Gastrocnemius medialis (tissue), 4 donors: ENCODE measurements around the gene CITED4. TPM values are rescaled to one million over a fixed set of nuclear protein-coding genes. Genes with fewer than 3 reads are reported as not detected.
A peak's percentile ranks its signal among the peaks of the same experiment; 100 is the strongest.

ENCODE experiments used
- ATAC-seq, 2 donors: fragments of 150-250 bp; one replicate each; pipeline ENCODE4 v1.9.1; 2016
- DNase-seq, 2 donors: peaks; one replicate each; pipeline ENCODE4 v3.0.0-alpha.2; 2019
- H3K27ac ChIP-seq, 4 donors: fragments of 200-600 bp; sonication (generic); 1 replicate in 1 of 4; 2 replicates in 3 of 4; pipeline ENCODE4 v1.5.1; 2016 to 2018; ENCODE audit warnings: mild to moderate bottlenecking in 2 of 4, moderate library complexity in 1 of 4
- H3K27me3 ChIP-seq, 3 donors: fragments of 200-600 bp; sonication (generic) in 2 of 3; 1 replicate in 1 of 3; 2 replicates in 2 of 3; pipeline versions ENCODE4 v1.5.1 to v1.6.0; 2016 to 2019; ENCODE audit warnings: mild to moderate bottlenecking in 1 of 3, moderate library complexity in 1 of 3
- H3K36me3 ChIP-seq, 2 donors: fragments of 200-600 bp; sonication (generic) in 1 of 2; one replicate each; pipeline ENCODE4 v1.5.1; 2017 to 2018
- H3K4me1 ChIP-seq, 2 donors: fragments of 200-600 bp; sonication (generic) in 1 of 2; one replicate each; pipeline ENCODE4 v1.5.1; 2016 to 2017; ENCODE audit warnings: mild to moderate bottlenecking in 2 of 2
- H3K4me3 ChIP-seq, 4 donors: fragments of 200-600 bp; sonication (generic) in 3 of 4; 1 replicate in 1 of 4; 2 replicates in 3 of 4; pipeline ENCODE4 v1.5.1; 2016 to 2019; ENCODE audit warnings: mild to moderate bottlenecking in 2 of 4
- H3K9me3 ChIP-seq, 3 donors: fragments of 200-600 bp; sonication (generic) in 2 of 3; 1 replicate in 1 of 3; 2 replicates in 2 of 3; pipeline ENCODE4 v1.5.1; 2016 to 2019
- CTCF ChIP-seq, 5 experiments: fragments of 450-650 bp in 3 of 5; fragments of 200-600 bp in 2 of 5; sonication (generic) in 2 of 5; IDR thresholded peaks in 4 of 5; conservative IDR thresholded peaks in 1 of 5; 1 replicate in 4 of 5; 2 replicates in 1 of 5; pipeline ENCODE4 v1.5.1; 2016 to 2019; ENCODE audit warnings: antibody characterized with exemption in 5 of 5, mild to moderate bottlenecking in 3 of 5, moderate library complexity in 3 of 5
- POLR2A ChIP-seq, 2 donors: fragments of 450-650 bp; IDR thresholded peaks; one replicate each; pipeline ENCODE4 v1.6.1; 2017; ENCODE audit warnings: antibody characterized with exemption in 2 of 2, mild to moderate bottlenecking in 2 of 2, moderate library complexity in 2 of 2
- in situ Hi-C, 4 donors: fragments of 200-750 bp; cut with MboI; loops; one replicate each; pipeline versions ENCODE4 v1.15.0 to v1.8.0; 2017; ENCODE audit warnings: low sequenced_read_pairs in 4 of 4
- intact Hi-C: fragments of 100-400 bp; cut with DNase I; formaldehyde crosslinking; loops from one replicate; pipeline ENCODE4 v1.15.1; 2023; ENCODE audit warnings: low total_unique reads
- total RNA-seq, 4 donors: library from RNA; depleted of rRNA; stranded (reverse); fragments of >200 nt; gene quantifications; one replicate each; pipeline versions ENCODE4 v1.1.0 to v1.2.3, GENCODE V29; 2016

Gene CITED4
- total RNA-seq, 4 donors from 2014 or later = 15.9 to 30.8 (median 23.1) TPM

GRCh38 chr1:40906781-40907400 lies 44.7 kb upstream of the CITED4 start:
- no peak for TF ChIP-seq POLR2A (IDR thresholded peaks at IDR 0.05)
- no peak for TF ChIP-seq CTCF (IDR thresholded peaks at IDR 0.05 in 4 of 5, conservative IDR thresholded peaks at IDR 0.05 in 1 of 5)
- H3K4me1 ChIP-seq = no peaks in the 10 kb centered on the region
- in situ Hi-C loops = no loop called here
- H3K36me3 ChIP-seq = no peaks in the 10 kb centered on the region
- intact Hi-C loops = no loop called here
- ATAC-seq (no peak), DNase-seq (no peak)
- H3K4me3 ChIP-seq = no peak overlapping the region
- H3K9me3 ChIP-seq = no peaks in the 10 kb centered on the region
- H3K27me3 ChIP-seq = no peaks in the 10 kb centered on the region
- H3K27ac ChIP-seq = no peak overlapping the region

GRCh38 chr1:40905061-40905460 lies 42.9 kb upstream of the CITED4 start:
- no peaks in the 10 kb centered on the region for H3K9me3 ChIP-seq
- no peak overlapping the region for H3K4me3 ChIP-seq
- intact Hi-C loops = no loop called here
- ATAC-seq = no peak
- in situ Hi-C loops = no loop called here
- no peaks in the 10 kb centered on the region for H3K36me3 ChIP-seq
- TF ChIP-seq CTCF (IDR thresholded peaks at IDR 0.05 in 4 of 5, conservative IDR thresholded peaks at IDR 0.05 in 1 of 5) (no peak), POLR2A (IDR thresholded peaks at IDR 0.05) (no peak)
- DNase-seq = no peak
- H3K27me3 ChIP-seq = no peaks in the 10 kb centered on the region
- no peak overlapping the region for H3K27ac ChIP-seq
- no peaks in the 10 kb centered on the region for H3K4me1 ChIP-seq

- TF ChIP-seq POLR2A (IDR thresholded peaks at IDR 0.05) (no peak), CTCF (IDR thresholded peaks at IDR 0.05 in 4 of 5, conservative IDR thresholded peaks at IDR 0.05 in 1 of 5) (no peak)
- intact Hi-C loops = no loop called here
- no peak overlapping the region for H3K27ac ChIP-seq
- no peaks in the 10 kb centered on the region for H3K36me3 ChIP-seq
- ATAC-seq (no peak), DNase-seq (no peak)
- H3K9me3 ChIP-seq = no peaks in the 10 kb centered on the region
- no peak overlapping the region for H3K4me3 ChIP-seq
- in situ Hi-C loops = no loop called here
- no peaks in the 10 kb centered on the region for H3K27me3 ChIP-seq
- no peaks in the 10 kb centered on the region for H3K4me1 ChIP-seq
These were observed 40.9 kb upstream of the CITED4 start for GRCh38 chr1:40903106-40903505.

- Histone ChIP-seq H3K27me3 (no peaks in the 10 kb centered on the region), H3K36me3 (no peaks in the 10 kb centered on the region), H3K9me3 (no peaks in the 10 kb centered on the region), H3K4me1 (no peaks in the 10 kb centered on the region), H3K27ac (peak overlapping the region; percentile 10 to 62 (median 36)), H3K4me3 (no peak overlapping the region)
- peak; percentile 41 to 60 for ATAC-seq
- DNase-seq = no peak
- in situ Hi-C loops (no loop called here), intact Hi-C loops (no loop called here)
- no peak for TF ChIP-seq POLR2A (IDR thresholded peaks at IDR 0.05)
These were observed 40.0 kb upstream of the CITED4 start for GRCh38 chr1:40901886-40902852.

- Histone ChIP-seq H3K4me3 (no peak overlapping the region), H3K27me3 (no peaks in the 10 kb centered on the region), H3K4me1 (no peaks in the 10 kb centered on the region), H3K36me3 (no peaks in the 10 kb centered on the region), H3K9me3 (peaks cover 0 to 3% (median 0%) of the 10 kb centered on the region in 3 donors), H3K27ac (no peak overlapping the region)
- TF ChIP-seq CTCF (IDR thresholded peaks at IDR 0.05 in 4 of 5, conservative IDR thresholded peaks at IDR 0.05 in 1 of 5) = no peak
- no peak for TF ChIP-seq POLR2A (IDR thresholded peaks at IDR 0.05)
- no peak for DNase-seq
- intact Hi-C loops = no loop called here
- in situ Hi-C loops = no loop called here
- no peak for ATAC-seq
These were observed 37.2 kb upstream of the CITED4 start for GRCh38 chr1:40899230-40899870.
